Transverse colon (tissue), 4 donors: ENCODE results near the gene RSU1.

ENCODE experiments used
- CTCF ChIP-seq, 5 experiments: fragments of 200-600 bp in 3 of 5; fragments of 450-650 bp in 2 of 5; sonication (generic) in 3 of 5; IDR thresholded peaks; 1 replicate in 2 of 5; 2 replicates in 3 of 5; pipeline ENCODE4 v1.5.1; 2016 to 2017; ENCODE audit warnings: antibody characterized with exemption in 5 of 5, inconsistent platforms in 3 of 5, mild to moderate bottlenecking in 2 of 5, moderate library complexity in 1 of 5
- EP300 ChIP-seq: sonication (generic); formaldehyde crosslinking; IDR thresholded peaks from one replicate; pipeline ENCODE4 v1.6.1; 2017; ENCODE audit warnings: antibody characterized with exemption, low read depth
- POLR2A ChIP-seq: fragments of 450-650 bp; IDR thresholded peaks from one replicate; pipeline ENCODE4 v1.6.1; 2016; ENCODE audit warnings: antibody characterized with exemption, mild to moderate bottlenecking, moderate library complexity
- POLR2AphosphoS5 ChIP-seq, 3 donors: sonication (generic); formaldehyde crosslinking; IDR thresholded peaks; one replicate each; pipeline ENCODE4 v1.6.1; 2016; ENCODE audit warnings: antibody characterized with exemption in 3 of 3

GRCh38 chr10:16599662-16600061 lies 217.6 kb downstream of the RSU1 start:
- TF ChIP-seq CTCF (IDR thresholded peaks at IDR 0.05) (no peak), EP300 (no peak), POLR2AphosphoS5 (IDR thresholded peaks at IDR 0.05) (no peak), POLR2A (no peak)
